ENCODE measurements around the gene MUC6.

MUC6 gene

DNA sequence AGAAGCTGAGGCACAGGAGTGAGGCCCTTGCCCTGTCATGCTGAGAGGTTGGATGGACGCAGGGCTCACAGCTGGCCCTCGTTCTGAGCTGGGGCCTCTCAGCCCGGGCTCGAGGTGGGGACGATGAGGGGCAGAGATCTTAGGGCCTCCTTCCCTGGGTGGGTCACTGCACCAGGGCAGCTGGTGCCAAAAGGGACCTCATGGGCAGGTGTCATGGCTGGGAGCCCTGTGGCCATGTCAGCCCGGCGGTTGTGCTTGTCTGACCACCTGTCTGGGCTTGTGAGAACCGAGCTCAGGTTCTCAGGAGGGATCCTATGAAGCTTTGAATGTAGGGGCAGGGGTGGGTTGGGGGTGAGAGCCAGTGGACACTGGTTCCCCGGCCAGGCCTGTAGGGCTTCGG is 1.8 kb upstream of the MUC6 start:
- DNase-seq (ENCODE audit: low read depth), result no peak

DNA sequence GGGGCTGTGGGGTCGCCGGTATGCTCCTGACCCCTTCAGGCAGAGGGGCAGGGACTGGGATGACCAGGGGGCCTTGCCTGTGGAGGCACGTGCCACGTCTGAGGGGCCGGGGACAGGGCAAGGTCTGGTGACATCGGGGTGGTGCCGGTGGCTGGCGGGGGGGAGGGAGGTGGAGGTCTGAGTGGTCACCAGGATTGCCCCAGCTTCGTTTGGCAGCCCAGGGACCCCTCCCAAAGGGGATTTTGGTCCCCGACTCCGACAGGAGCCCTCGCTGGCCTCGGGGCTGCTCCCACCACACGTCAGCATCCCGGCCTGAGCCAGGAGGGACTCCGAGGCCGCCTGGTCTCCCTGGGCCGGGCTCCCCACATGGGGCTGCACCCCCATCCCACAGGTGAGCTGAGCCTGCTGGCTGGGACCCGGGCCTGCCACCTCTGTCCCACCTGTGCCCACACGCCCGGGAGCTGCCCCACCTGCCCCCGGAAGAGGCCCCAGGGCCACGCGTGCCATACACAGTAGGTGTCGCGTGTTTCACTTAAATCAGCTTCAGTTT is 1.1 kb upstream of the MUC6 start:
- DNase-seq (ENCODE audit: low read depth), result no peak

DNA sequence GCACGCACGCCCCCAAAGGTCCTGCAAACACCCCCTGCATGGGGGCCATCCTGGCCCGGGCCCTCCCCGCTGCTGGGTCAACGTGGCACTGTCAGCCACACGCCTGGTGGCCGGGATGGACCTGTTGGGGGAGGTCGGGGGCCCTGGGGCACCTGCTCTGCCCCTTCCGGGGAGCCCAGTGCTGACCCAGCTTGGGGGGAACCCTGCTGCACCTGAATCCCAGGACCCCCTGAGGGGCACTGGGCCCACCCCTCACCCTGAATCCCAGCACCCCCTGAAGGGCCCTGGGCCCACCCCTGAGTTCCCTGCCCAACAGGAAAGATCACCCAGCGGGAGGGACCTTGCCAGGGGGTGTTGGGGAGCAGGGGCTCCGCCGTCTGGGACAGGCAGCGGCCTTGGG is 413 bp upstream of the MUC6 start:
- DNase-seq (ENCODE audit: low read depth), result no peak

DNA sequence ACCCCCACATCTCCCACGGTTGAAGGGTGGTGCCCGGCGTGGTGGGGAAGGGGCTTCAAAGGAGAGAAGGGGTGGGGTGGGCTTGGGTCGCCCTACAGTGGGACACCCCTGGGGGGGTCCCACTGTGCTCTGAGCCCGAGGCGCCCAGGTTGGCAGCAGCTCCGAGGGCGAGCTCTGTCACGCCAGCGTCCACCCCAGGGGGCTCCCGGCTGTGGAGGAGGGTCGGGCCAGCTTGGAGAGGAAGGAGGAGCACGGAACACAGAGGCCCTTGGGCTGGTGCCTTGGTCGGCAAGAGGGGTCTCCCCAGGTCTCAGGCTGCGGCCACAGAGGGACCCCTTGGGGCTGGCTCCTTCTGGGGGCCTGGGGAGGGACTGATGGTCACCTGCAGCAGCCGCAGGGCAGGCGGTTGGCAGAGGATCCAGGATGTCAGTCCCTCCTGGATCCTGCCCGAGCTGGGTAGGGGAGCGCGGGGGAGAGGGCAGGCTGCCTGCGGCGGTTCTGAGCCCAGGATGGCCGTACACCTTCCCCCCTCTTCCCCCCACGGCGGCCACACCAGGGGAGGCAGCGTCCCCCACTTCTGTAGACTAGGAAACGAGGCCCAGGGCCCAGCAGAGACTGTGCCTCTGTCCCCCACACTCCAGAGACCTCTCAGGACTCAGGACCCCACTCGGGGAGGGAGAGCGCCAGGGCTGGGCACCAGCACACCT is 788 bp downstream of the MUC6 start:
- DNase-seq (ENCODE audit: low read depth), result no peak

DNA sequence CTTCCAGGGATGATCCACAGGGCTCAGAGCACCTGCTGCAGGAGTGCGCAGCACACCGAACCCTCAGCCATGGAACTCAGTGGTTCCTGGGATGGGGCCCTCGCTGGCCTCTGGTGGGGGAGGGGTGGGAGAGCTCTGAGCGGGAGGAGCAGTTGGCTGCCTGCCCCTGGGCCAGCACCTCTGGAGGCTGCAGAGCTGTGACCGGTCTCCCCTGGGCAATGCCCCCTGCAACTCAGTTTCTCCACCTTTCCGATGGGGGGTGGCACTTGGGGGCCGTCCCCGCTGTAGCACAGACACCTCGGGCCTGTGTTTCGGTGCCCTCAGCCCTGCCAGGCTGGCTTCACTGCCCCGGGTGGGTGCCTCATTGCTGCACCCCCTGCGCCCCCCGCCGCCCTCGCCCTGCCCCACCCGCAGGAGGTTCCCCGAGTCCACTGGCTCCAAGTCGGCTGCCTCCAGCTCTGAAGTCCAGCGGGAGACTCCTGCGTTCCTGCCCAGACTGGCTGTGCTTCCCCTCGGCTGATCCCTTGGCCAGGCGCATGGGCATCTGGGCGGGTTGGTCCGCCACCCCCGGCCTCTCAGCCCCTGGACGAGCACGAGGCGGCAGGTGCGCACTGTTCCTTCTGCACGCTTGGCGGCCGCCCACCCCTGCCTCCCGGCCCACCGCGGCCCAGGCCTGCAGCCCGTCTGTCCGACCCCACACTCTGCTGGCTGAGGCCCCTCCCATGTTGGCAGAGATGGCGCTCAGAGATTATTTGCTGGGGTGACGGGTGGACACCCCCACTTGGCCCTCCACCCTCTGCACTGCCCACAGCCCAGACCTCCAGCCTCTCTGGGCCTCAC is 1.8 kb downstream of the MUC6 start:
- DNase-seq (ENCODE audit: low read depth), result no peak

DNA sequence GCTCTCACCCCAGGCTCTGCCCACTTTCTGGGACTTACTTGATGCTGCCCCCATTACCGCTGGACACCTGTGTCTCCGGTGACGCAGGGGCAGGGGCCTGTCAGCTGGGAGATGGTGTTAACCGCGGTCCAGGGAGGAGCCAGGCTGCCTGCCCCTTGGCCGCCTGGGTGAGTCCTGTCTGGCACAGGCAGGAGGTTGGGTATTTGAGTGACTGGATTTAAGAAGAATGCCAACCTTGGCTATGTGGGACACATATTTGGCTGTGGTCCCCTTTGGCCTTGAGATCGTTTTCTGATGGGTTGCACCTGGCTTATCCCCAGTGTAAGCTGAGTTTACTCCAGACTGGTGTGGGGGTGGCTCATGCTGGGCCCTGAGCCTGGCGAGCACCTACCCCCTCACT is 2.5 kb downstream of the MUC6 start:
- no peak for DNase-seq (ENCODE audit: low read depth)

DNA sequence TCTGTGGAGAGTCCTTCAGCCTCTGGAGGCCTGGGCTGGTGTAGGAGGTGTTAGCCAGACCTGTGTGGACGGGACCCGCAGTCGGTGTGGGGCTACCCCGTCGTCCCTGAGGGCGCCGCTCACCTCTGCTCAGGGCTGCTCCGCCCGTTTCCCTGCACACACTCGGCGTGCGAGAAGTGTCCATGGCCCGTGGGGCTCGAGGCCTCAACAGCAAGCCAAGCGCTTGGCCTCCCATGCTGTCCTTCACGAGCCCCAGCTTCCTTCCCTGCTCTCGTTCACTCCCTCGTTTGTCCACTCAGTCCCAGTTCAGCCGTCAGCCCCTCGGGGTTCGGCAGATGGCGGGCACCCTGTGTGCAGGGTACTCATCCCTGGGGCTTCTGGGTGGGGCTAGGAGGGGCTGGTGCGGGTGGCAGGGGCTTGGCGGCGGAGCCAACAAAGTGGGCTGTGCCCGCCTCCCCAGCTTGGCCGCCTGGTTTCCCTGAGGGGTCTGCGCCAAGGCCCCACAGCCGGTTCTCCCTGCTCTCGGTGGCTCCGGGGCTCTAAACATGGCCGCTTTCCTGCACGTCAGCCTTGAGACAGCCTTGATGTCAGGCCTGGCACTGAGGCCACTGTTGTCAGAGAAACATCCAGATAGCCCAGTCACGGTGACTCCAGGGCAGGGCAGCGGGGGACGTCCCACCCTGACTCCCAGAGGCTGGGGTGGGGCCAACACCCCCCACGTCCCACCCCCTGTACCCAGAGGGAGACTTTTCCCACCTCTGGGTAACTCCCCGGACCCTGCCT is 3.3 kb downstream of the MUC6 start:
- no peak for DNase-seq (ENCODE audit: low read depth)

DNA sequence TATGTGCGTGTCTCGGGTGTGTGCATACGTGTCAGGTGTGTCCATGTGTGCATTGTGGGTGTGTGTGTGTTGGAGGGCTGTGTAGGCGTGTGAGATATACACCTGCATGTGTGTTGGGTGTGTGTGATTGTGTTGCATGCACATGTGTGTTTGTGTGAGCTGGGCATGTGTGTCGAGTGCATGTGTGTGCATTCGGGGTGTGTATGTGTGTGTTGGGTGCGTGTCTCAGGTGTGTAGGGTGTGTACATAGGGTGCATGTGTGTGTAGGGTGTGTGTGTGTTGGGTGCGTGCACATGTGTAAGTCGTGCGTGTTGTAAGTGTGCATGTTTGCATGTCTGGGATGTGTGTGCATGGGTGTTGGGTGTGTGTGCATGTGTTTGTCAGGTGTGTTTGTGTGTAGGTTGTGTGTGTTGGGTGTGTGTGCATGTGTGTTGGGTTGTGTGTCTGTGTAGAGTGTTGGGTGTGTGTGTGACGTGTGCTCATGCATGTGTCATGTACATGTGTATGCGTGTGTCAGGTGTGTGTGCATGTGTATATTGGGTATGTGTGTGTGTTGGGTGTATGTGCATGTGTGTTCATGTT is 4.1 kb downstream of the MUC6 start:
- DNase-seq (ENCODE audit: low read depth), result no peak

DNA sequence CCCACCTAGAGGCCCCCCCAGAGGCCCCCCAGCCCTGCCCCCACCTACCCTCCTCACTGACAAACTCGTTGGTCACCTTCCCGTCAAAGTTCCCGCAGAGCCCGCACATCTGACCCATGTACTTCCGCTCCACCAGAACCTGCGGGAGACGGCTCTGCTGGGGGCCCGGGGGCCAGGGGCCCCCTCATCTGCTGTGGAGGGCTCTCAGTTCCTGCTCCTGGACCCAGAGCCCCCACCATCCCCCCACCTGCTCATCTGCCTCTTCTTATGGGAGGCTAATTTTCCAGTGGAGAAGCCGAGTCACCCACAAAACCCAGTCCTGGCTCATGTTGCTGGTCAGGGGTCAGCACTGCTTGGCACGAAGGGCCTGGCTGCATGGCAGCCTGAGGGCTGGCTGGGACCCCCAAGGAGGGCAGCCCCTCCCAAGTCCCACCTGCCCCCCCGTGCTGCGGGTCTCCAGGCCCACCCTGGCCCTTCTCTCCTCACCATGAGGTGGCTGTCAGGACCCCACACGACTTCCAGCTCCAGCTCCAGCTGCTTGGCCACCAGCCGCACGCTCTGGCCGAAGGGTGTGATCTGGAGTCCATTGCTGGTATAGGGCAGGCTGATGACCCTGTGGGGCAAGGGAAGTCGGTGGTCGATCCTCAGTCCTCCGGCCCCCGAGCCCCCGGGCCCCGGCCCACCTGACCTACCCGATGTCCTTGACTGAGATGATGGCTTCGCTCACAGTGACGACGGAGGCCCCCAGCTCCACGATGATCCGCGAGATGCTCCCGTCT is 5.2 kb downstream of the MUC6 start:
- DNase-seq (ENCODE audit: low read depth), result no peak

DNA sequence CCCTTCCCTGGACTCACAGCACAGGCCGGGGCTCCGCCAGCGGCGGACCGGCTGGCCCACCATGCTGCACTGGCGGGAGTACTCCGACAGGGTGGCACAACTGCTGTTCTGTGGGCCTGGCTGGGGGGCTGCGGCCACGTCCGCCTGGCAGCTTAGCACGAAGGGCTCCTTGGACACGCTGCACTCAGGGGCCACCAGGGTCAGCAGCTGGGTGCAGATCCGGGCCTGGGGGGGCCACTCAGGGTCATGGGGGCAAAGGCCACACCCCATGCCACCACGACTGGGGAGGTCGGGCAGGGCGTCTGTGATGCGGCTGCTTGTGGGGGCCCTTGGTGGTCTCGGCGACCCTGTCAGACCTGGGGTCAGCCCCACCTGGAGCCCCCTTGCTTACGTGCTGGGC is 6.0 kb downstream of the MUC6 start:
- no peak for DNase-seq (ENCODE audit: low read depth)

DNA sequence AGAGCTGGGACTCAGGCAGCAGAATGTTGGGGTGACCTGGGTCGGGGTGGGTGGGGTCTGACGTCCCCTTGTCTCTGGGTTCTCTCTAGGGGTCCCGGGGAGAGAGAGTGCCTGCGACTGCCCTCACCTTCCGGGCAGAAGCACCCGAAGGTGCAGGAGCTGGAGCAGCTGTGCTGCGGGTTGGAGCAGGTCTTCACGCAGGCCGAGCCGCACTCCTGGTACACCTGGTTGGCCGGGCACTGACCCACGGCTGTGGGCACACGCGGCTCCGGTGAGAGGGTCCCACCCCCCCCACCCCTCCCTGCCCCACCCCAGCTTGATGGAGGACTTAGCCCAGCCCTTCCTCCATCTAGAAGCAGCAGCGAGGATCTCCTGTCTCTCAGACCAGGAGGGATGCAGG is 6.4 kb downstream of the MUC6 start:
- no peak for DNase-seq (ENCODE audit: low read depth)

DNA sequence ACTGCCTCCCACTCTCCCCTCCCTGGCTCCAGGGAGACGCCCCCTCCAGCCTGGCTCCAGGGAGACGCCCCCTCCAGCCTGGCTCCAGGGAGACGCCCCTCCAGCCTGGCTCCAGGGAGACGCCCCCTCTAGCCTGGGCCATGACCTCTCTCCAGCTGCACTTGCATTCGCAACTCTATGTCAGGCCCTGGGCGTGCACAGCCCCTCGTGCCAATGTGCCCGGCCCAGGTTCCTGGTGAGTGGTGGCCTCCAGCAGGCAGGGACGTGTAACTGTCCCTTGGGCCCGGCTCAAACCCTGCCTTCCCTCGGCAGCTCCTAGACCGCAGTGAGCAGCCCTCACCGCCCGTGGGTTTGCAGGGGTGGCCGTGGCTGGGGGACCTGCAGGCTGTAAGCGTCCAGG is 6.9 kb downstream of the MUC6 start:
- no peak for DNase-seq (ENCODE audit: low read depth)

DNA sequence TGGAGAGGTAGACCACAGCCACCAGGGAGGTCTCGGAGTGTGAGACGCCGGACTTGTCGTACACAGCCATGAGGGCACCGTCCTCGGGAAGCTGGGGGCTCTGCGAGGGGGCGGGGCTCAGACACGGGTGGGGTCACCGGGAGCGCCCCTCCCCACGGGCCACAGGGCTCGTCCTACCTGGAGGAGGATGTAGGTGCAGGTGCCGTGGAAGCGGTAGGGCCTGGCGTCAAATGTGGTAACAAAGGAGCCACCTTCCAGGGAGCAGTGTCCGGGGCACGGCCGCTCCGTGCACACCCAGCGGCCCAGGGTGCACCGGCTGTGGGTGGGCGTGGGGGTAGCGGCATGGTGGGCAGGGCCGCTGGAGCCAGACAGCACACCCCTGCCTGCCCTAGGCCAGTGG is 7.5 kb downstream of the MUC6 start:
- DNase-seq (ENCODE audit: low read depth), result no peak

DNA sequence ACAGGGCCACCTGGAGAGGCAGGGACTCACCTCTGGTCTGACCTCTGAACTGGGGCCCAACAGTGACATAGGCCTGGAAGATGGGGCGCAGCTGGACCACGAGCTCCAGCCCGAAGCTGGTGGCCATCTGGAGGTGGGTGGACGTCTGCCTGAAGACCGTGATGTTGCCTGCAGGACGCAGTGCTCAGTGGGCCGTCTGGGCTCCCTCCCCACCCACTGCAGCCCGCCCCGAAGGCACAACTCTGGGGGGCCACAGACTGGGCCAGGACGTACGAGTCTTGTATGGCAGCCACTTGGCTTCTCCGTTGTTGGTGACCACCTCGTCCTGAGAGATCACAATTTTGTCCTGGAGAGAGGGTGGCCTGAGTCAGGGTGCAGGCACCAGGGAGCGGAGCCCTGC is 7.9 kb downstream of the MUC6 start:
- DNase-seq (ENCODE audit: low read depth), result no peak

DNA sequence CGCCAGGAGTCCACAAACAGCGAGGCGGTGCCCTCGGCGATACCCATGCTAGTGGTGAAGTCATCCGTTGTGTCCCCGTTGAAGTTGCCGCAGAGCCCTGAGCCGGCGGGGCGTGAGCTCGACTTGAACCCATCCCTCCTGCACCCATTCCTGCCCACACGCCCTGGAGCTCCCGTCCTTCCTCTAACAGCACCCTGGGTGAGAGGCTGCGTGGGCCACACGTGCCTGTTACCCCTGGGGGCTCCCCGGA is 8.3 kb downstream of the MUC6 start:
- DNase-seq (ENCODE audit: low read depth), result no peak

DNA sequence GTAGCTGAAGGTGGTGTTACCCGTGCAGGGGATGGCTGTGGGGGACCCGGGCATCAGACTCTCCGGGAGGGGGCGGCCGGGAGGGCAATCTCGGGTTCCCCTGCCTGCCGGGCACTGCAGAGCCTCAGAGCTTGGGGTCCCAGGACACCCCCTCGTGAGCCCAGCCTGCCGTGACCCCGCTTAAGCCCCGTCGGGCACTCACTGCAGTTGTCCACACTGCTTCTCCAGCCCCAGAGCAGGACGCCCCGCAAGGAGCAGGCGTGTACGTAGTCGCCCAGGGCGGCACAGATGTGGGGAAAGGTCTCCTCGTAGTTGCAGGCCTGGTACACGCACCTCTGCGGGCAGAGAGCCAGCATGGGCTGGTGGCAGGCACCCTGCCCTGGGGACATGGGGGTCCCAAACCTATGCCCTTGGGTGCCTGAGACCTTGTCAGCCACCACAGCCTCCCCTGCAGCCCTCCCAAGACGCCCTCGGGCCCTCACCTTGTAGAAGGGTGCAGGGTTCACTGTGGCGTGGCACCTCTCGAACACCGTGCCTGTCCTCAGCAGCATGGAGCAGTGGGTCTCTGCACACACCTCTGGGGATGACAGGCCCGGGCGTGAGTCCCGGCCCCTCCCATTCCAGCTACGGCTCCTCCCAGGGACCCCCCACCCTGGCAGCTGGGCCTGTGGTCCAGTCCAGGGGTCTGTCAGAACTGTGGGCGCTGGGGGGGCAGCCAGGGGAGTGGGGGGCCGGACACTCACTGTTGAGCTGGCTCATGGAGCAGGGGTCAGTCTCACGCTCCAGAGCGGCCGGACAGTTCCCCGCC is 8.8 kb downstream of the MUC6 start:
- no peak for DNase-seq (ENCODE audit: low read depth)

DNA sequence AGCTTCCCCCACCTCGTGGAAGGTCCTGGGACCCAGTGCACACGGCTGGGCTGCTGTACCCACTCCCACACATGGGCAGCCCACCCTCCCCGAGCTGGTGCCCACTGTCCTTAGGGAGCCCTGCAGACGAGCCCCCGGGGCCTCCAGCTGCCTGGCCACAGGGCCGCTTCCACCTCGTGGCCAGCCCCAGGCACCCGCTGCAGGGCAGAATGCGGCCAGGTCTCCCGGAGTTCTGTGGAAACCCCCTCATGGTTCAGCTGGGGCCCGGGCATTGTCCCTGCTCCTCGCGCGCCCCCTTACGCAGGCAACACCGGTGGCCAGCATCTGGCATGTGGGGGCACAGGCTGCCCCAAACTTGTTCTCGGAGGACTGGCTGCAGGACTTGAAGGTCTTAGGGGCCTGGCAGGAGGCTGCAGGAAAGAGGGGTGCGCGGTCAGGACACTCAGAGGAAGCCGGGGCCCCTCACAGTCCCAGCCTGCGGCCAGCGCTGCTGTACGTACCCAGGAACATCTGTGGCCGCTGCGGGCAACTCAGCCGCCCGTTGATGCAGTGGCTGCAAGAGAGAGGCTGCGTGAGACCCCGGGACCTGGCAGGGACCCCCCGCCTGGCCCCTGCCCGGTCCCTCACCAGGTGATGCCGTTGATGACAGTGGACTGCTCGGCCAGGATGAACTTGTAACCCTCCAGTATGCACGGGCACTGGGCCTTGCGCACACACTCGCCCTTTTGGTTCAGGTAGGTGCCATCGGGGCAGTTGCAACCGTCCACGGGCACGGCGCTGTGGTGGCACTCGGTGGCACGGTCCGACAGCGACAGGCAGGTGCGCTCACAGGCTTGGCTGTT is 9.7 kb downstream of the MUC6 start:
- no peak for DNase-seq (ENCODE audit: low read depth)

DNA sequence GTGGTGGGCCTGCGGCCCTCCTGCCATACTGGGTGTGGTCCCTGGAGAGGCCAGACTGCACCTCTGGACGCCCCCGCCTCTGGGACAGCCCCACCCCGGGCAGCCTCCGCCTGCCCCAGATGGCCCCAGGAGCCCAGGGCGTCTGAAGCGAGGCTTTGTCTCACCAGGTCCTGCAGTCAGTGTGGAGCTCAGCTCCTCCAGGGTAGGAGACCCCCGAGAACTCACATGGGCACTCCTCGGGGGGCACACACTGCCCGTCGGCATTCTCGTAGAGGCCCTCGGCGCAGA is 10.4 kb downstream of the MUC6 start:
- no peak for DNase-seq (ENCODE audit: low read depth)

DNA sequence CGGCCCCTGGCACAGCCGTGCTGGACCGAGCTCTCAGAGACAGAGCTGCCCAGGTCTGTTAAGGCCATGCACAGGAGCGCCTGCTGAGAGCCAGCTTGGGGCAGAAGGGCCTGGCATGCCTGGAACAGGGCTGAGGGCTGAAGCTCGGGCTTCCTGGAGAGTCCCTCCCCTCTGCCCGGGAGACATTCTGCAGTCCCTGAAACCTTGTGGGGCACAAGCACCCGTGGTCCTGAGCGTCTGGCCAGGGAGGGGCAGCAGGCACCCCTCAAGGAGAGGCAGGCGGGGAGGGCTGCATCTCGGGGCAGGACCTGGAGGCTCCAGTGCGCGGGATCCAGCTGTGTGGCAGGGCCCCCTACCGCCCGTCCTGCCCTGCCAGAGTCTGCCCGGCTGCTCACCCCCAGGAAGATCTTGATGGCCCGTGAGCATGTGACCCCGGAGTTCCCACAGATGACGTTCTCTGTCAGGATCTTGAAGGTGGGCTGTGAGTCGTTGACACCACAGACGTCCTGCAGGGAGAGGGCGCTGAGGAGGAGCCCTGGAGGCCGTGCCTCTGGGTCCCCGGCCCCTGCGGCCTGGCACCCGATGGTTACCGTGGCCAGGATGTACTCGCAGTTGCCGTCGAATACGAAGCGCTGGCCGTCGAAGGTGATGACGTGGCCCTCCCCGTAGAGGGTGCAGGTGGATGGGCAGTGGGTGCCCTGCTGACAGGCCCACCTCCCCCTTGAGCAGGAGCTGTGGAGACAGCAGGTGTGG is 10.9 kb downstream of the MUC6 start:
- DNase-seq (ENCODE audit: low read depth), result no peak
